ENCODE data around the gene CREB5. TPM values are rescaled to one million over a fixed set of nuclear protein-coding genes. Genes with fewer than 3 reads are reported as not detected.

CREB5 gene
- total and polyA plus RNA-seq, 2 of the 13 experiments (the other 11 are each of a cell fraction or from before 2014, with no cell fraction given), result 0.38 to 0.71 TPM

DNA sequence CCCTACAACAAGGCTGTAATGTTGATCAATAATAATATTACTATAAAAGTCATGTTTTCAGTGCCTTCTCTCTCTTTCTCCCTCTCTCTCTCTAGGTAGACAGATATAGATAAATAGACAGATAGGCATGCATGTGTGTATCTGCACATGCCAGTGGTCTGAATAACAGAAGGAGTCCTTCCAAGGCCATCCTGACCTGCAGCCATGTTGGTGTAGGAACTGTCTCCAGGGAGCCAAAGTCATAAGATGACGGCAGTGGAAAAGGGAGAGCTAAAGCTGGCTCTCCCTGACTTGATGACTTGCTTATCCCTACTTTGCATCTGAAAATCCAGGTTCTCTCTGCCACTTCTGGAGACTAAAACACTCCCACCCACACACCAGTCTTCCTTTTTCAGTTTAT, 432.8 kb downstream of the CREB5 start:
- no peak for DNase-seq (ENCODE audit: low spot score)
- Histone ChIP-seq H3K79me2 (ENCODE audit: insufficient read depth, low read length) (no peaks in the 10 kb centered on the region), H3K9ac (ENCODE audit: insufficient read depth, low read depth, low read length) (no peak overlapping the region), H3K36me3 (replicated peaks in 1 of 2; ENCODE audit: control insufficient read depth in 1 of 2, insufficient read depth in 2 of 2, low read length in 2 of 2) (no peaks in the 10 kb centered on the region), H4K20me1 (ENCODE audit: insufficient read depth, low read length) (no peaks in the 10 kb centered on the region), H3K9me3 (ENCODE audit: low read length) (no peaks in the 10 kb centered on the region), H3K4me2 (ENCODE audit: low read depth, low read length) (no peak overlapping the region), H3K4me3 (replicated peaks in 1 of 3; ENCODE audit: insufficient read depth in 1 of 3, low read depth in 2 of 3, low read length in 3 of 3) (no peak overlapping the region), H3K4me1 (ENCODE audit: insufficient read depth, low read length) (no peaks in the 10 kb centered on the region), H3K27ac (ENCODE audit: extremely low read length, insufficient read depth, low read length) (no peak overlapping the region), H3K27me3 (ENCODE audit: control insufficient read depth in 1 of 2, insufficient read depth in 2 of 2, low read length in 2 of 2) (peaks cover 2 to 28% of the 10 kb centered on the region in 2 experiments; a peak in 2 of 5 replicates), H2AFZ (ENCODE audit: low read length) (no peak overlapping the region)
- FAIRE-seq, result no peak
- 71% methylated on average over 1 of the region's 1 CpG for WGBS (ENCODE audit: low lambda C conversion rate)
- TF ChIP-seq, protein P1, sequence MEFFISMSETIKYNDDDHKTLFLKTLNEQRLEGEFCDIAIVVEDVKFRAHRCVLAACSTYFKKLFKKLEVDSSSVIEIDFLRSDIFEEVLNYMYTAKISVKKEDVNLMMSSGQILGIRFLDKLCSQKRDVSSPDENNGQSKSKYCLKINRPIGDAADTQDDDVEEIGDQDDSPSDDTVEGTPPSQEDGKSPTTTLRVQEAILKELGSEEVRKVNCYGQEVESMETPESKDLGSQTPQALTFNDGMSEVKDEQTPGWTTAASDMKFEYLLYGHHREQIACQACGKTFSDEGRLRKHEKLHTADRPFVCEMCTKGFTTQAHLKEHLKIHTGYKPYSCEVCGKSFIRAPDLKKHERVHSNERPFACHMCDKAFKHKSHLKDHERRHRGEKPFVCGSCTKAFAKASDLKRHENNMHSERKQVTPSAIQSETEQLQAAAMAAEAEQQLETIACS (CRISPR knock-in tag; IDR thresholded peaks at IDR 0.05), result no peak
- TF ChIP-seq RORA (CRISPR knock-in tag; IDR thresholded peaks at IDR 0.05) (no peak), MAFG (CRISPR knock-in tag; IDR thresholded peaks at IDR 0.05) (no peak), TCF7 (IDR thresholded peaks at IDR 0.05; ENCODE audit: low read depth) (no peak), ZNF761 (CRISPR knock-in tag; conservative IDR thresholded peaks at IDR 0.05) (no peak), ARNTL (CRISPR knock-in tag; IDR thresholded peaks at IDR 0.05) (no peak), ZNF777 (CRISPR knock-in tag; IDR thresholded peaks at IDR 0.05) (no peak), ZNF598 (CRISPR knock-in tag; IDR thresholded peaks at IDR 0.05; ENCODE audit: borderline replicate concordance) (no peak), CCAR2 (optimal IDR thresholded peaks at IDR 0.05; ENCODE audit: low read depth, low read length) (no peak), CCDC6 (CRISPR knock-in tag; IDR thresholded peaks at IDR 0.05) (no peak), NCOR1 (IDR thresholded peaks at IDR 0.05; ENCODE audit: borderline replicate concordance, low read length) (no peak), KDM5A (IDR thresholded peaks at IDR 0.05; ENCODE audit: borderline replicate concordance, low read length) (no peak), ETV5 (CRISPR knock-in tag; IDR thresholded peaks at IDR 0.05; ENCODE audit: borderline replicate concordance) (no peak)
- TF ChIP-seq, protein P2, sequence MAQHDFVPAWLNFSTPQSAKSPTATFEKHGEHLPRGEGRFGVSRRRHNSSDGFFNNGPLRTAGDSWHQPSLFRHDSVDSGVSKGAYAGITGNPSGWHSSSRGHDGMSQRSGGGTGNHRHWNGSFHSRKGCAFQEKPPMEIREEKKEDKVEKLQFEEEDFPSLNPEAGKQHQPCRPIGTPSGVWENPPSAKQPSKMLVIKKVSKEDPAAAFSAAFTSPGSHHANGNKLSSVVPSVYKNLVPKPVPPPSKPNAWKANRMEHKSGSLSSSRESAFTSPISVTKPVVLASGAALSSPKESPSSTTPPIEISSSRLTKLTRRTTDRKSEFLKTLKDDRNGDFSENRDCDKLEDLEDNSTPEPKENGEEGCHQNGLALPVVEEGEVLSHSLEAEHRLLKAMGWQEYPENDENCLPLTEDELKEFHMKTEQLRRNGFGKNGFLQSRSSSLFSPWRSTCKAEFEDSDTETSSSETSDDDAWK (CRISPR knock-in tag; IDR thresholded peaks at IDR 0.05), result no peak
- TF ChIP-seq, protein P3, sequence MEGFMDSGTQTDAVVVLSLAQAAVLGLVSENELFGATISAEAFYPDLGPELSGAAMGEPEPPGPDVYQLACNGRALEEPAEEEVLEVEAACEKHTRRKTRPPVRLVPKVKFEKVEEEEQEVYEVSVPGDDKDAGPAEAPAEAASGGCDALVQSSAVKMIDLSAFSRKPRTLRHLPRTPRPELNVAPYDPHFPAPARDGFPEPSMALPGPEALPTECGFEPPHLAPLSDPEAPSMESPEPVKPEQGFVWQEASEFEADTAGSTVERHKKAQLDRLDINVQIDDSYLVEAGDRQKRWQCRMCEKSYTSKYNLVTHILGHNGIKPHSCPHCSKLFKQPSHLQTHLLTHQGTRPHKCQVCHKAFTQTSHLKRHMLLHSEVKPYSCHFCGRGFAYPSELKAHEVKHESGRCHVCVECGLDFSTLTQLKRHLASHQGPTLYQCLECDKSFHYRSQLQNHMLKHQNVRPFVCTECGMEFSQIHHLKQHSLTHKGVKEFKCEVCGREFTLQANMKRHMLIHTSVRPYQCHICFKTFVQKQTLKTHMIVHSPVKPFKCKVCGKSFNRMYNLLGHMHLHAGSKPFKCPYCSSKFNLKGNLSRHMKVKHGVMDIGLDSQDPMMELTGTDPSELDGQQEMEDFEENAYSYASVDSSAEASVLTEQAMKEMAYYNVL (CRISPR knock-in tag; IDR thresholded peaks at IDR 0.05; ENCODE audit: borderline replicate concordance), result no peak
- TF ChIP-seq, protein P4, sequence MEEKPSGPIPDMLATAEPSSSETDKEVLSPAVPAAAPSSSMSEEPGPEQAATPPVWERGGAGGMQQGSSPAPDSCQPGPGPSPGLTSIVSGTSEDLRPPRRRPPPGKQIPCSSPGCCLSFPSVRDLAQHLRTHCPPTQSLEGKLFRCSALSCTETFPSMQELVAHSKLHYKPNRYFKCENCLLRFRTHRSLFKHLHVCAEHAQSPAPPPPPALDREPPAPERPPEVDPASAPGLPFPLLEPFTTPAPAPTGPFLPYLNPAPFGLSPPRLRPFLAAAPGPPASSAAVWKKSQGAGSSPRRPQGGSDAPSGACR (CRISPR knock-in tag; IDR thresholded peaks at IDR 0.05), result no peak
- TF ChIP-seq, protein P5, sequence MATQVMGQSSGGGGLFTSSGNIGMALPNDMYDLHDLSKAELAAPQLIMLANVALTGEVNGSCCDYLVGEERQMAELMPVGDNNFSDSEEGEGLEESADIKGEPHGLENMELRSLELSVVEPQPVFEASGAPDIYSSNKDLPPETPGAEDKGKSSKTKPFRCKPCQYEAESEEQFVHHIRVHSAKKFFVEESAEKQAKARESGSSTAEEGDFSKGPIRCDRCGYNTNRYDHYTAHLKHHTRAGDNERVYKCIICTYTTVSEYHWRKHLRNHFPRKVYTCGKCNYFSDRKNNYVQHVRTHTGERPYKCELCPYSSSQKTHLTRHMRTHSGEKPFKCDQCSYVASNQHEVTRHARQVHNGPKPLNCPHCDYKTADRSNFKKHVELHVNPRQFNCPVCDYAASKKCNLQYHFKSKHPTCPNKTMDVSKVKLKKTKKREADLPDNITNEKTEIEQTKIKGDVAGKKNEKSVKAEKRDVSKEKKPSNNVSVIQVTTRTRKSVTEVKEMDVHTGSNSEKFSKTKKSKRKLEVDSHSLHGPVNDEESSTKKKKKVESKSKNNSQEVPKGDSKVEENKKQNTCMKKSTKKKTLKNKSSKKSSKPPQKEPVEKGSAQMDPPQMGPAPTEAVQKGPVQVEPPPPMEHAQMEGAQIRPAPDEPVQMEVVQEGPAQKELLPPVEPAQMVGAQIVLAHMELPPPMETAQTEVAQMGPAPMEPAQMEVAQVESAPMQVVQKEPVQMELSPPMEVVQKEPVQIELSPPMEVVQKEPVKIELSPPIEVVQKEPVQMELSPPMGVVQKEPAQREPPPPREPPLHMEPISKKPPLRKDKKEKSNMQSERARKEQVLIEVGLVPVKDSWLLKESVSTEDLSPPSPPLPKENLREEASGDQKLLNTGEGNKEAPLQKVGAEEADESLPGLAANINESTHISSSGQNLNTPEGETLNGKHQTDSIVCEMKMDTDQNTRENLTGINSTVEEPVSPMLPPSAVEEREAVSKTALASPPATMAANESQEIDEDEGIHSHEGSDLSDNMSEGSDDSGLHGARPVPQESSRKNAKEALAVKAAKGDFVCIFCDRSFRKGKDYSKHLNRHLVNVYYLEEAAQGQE (IDR thresholded peaks at IDR 0.05; ENCODE audit: borderline replicate concordance in 1 of 2, low read depth in 1 of 2, low read length in 2 of 2), result no peak
- in situ Hi-C loops (cut with HindIII; ENCODE audit: extremely low pct_ligation_motif_present, low pct_unique_long_range_greater_than_20kb), result no loop called here
- ATAC-seq, result no peak
- intact Hi-C loops (cut with micrococcal nuclease; ENCODE audit: unreplicated experiment), result no loop called here
- POLR2A ChIA-PET, result no interaction called here
- no TSS peak for BruUV-seq (replicated peaks)
- CTCF ChIA-PET (ENCODE audit: low intra/inter-chr PET ratio, low total read pairs), result no interaction called here
